HG02623 (cell line): ENCODE data around the gene WDR93.
"Not testable (repeated sequence)": the region's sequence is repeated elsewhere in the genome, so short reads cannot be mapped to it uniquely, and the experiment has no call there.

Experiments used
- ATAC-seq: cut with Tn5 transposase; IDR thresholded peaks from one replicate; pipeline ENCODE4 v1.9.1; 2021; ENCODE audit warnings: moderate library complexity; ENCODE audit not compliant: unreplicated experiment

WDR93 gene

GRCh38 chr15:89784686-89784960 lies 94.0 kb downstream of the WDR93 start:
- ATAC-seq: no peak

- no peak for ATAC-seq
These were observed 94.6 kb downstream of the WDR93 start for GRCh38 chr15:89785064-89785773.

- no peak for ATAC-seq
These were observed 95.1 kb downstream of the WDR93 start for GRCh38 chr15:89785774-89786140.

GRCh38 chr15:89787944-89788343 lies 97.3 kb downstream of the WDR93 start:
- ATAC-seq: no peak

- ATAC-seq: not testable (repeated sequence)
These were observed 98.0 kb downstream of the WDR93 start for GRCh38 chr15:89788585-89788984.

- no peak for ATAC-seq
These were observed 99.6 kb downstream of the WDR93 start for GRCh38 chr15:89790206-89790605.

- no peak for ATAC-seq
These were observed 100.0 kb downstream of the WDR93 start for GRCh38 chr15:89790661-89791060.

GRCh38 chr15:89792106-89792805 lies 101.6 kb downstream of the WDR93 start:
- no peak for ATAC-seq
